GM18499 (cell line): Measurements from ENCODE around the gene TIAL1.
"Not testable (repeated sequence)": the region's sequence is repeated elsewhere in the genome, so short reads cannot be mapped to it uniquely, and the experiment has no call there.

Experiments used
- ATAC-seq: cut with Tn5 transposase; IDR thresholded peaks from one replicate; pipeline ENCODE4 v1.9.1; 2021; ENCODE audit warnings: moderate number of reproducible peaks; ENCODE audit not compliant: insufficient read depth, unreplicated experiment

The TIAL1 gene

DNA sequence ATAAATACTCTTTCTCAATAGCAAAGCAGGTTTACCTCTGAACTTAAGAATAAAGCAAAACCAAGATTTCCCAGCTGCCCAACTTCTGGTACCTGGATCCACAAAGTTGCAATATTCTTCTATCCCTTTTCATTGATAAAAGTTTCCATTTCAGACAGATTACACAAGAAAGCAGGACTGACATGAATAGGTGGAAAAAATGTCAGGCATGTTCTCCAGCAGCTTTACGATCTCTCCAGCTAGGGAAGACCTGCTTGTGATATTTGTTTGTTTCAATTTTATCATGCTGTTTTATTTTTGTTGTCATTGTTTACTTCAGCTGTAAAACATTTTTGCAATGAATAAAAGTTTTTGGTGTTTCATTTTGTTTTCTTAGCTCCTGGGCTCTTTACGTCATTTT lies 63.3 kb downstream of the TIAL1 start:
- ATAC-seq: no peak

DNA sequence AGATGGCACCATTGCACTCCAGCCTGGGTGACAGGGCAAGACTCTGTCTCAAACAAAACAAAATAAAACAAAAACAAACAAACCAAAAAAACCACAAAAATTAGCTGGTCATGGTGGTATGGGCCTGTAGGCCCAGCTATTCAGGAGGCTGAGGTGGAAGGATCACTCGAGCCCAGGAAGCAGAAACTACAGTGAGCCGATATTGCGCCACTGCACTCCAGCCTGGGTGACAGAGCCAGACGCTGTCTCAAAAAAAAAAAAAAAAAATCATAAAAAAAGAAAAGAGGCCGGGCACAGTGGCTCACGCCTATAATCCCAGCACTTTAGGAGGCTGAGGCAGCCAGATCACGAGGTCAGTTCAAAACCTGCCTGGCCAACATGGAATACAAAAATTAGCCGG lies 64.0 kb downstream of the TIAL1 start:
- not testable (repeated sequence) for ATAC-seq

DNA sequence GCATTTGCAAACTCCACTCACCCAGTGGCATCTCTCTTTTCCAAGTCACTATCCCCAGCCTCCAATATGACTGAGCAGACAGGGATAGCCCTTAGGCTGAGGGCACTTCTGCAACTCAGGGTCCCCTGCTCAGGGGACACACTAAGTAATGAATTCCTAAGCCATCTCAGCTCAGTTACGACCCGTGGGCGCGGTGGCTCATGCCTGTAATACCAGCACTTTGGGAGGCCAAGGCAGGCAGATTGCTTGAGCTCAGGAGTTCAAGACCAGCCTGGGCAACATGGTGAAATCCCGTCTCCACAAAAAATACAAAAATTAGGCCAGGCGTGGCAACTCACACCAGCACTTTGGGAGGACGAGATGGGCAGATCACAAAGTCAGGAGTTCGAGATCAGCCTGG lies 64.5 kb downstream of the TIAL1 start:
- not testable (repeated sequence) for ATAC-seq

DNA sequence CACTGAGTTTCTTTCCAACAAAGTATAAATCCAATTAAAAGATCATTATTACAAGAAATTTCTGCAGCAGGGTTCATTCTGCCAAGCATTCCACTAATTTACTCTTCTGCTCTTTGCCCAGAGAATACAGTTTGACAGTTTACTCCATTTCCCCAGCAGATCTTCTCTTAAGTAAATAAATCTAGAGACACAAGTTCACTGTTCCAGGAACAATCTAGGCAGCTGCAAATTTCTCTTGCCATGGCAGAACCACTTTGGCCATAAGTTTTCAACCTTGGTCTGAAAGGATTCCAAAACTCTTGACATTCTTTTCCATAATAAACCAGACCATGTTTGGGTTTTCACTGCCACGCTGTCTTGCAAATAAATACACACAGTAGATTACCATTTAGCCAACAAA lies 65.7 kb downstream of the TIAL1 start:
- ATAC-seq: no peak

DNA sequence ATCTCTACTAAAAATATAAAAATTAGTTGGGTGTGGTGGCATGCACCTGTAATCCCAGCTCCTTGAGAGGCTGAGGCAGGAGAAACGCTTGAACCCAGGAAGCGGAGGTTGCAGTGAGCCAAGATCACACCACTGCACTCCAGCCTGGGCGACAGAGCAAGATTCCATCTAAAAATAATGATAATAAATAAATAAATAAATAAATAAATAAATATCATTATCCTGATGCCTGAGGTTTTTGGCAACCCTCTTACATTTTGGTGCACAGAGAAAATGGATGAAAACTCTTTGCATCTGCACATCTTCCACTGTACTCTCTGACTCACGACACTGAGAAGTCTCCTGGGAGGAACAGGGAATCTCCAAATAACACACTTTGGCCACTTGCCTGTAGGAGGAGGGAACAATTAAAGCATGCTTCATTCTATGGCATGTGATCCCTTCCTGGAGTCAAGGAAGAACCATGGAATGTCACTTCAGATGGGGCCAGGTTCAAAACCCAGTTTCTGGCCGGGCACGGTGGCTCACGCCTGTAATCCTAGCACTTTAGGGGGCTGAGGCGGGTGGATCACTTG lies 68.0 kb downstream of the TIAL1 start:
- ATAC-seq: not testable (repeated sequence)

DNA sequence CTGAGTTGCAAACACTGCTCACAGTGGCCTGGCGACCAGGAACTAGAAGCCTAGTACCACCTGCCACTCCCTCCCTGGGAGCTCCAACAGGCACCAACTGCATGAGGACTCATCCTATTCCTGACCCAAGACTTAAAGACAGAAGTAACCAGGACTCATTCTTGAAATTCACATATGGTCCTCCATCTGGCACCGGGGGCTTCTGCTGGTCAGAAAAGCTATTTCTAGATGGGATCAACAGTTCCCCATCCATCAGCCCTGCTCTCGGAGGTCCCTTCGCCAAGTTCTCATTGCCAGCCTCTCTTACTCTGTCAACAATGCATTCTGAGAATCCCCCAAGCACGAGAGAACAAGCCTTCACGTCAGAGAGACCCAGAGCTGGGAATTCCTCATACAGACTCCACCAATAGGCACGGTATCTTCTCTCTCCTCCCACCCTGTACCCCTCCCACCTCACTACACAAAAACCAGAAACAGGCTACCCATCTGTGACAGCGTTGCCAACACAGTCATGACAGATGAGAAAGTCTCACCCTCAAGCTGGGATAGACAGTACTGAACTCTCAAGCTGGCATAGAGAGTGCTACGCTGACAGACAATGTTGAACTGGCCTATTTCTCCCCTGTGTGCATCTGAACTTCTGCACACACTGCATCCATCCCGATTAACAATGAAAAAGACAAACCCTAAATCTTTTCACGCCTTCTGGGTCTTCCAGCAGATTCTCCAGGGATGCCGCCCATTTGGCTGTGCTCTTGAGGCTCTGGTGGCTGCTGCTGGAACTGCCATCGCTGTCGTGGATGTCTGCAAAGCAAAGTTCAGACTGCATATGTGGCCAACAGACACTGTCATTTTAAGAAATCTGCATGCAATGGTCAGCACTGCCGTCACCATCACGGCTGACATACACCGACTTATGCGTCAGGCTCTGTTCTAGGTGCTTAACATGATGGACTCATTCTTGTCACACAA lies 69.9 kb downstream of the TIAL1 start:
- no peak for ATAC-seq

DNA sequence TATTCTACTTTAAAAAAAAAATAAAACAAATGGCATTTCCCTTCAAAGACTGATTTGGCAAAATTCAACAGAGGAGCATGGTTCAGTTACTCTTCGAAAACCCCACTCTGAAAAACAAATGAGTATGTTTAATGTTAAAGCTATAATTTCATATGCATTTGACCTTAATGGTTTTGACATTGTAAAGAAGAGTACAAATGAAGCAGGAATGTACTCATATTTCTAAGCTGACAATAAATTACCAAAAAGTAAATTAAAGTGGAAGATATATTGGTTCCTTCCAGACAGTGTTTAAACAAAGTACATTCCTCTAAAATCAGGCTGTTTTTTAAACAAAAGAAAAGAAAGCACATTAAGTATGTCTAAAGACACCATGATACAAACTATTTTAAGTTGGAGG lies 70.6 kb downstream of the TIAL1 start:
- no peak for ATAC-seq

DNA sequence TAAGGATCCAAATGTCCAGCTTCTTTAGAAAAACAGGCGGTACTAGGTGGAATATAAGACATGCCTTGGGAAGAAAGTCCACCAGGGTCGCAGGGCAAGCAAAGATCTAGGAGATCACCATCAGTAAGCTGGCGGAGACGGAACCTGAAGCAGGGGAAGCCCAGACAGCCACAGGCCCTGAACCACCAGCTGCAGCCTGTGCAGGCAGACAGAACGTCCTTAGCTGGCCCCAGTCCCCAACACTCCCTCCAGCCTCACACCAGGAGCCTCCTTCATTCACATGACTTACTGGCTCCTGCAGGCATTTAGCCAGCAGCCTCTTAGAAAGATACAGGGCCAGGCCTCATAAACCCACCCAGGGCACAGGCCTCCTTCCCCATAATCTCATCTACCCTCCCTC lies 71.6 kb downstream of the TIAL1 start:
- ATAC-seq: no peak

DNA sequence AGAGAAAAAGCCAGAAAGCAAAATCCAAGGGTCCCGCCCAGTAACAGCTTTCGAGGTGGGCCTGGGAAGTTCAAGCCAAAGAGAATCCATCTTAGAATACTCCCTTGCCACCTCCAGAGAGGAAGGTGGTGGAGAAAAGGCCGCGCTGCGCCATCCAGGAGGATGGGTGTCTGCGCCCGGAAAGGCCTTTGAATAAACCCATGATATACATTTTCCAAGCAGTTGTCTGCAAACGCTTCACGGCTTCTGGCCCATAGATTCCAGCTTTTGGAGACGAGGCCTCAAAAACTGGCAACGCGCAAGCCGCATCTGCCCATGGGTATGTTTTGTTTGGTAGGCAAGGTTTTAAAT lies 72.1 kb downstream of the TIAL1 start:
- no peak for ATAC-seq

DNA sequence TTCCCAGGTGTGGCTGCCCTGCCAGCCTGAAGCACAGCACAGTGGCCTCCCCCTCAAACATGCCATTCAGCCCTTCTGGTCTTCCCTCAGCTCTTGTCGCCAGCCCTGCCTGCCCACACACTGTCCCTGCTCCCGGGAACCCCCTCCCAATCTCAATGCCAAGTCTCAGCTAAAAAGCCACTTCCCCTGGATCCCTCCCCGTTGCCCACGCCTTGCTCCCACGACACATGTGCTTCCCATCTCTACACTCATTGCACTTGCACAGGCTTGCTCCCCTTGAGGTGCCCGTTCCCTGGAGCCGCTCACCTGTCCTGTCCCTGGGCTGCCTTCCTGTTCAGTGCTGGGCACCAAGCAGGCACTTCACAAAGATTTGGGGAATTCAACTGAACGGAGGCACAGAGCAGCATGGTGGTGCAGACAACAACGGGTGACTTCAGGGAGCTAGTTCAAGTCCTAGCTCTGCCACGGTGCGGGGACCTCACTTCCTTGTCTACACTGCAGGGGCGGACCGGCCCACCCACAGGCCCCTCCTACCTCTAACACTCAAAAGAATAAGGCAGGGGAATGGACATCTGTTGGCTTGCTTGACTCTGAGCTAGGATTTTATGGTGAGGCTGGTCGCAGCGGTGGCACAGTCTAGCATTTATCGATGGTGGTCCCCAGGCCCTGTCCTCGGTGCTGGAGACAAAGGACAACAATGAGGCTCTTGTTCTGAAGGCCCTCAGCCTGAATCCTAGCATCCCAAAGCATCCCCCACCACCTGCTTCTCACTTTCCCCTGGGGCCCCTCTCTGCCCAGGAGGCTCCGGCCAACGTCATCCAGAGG lies 72.7 kb downstream of the TIAL1 start:
- ATAC-seq: no peak
